ENCODE results near the gene LIMK1.

DNA sequence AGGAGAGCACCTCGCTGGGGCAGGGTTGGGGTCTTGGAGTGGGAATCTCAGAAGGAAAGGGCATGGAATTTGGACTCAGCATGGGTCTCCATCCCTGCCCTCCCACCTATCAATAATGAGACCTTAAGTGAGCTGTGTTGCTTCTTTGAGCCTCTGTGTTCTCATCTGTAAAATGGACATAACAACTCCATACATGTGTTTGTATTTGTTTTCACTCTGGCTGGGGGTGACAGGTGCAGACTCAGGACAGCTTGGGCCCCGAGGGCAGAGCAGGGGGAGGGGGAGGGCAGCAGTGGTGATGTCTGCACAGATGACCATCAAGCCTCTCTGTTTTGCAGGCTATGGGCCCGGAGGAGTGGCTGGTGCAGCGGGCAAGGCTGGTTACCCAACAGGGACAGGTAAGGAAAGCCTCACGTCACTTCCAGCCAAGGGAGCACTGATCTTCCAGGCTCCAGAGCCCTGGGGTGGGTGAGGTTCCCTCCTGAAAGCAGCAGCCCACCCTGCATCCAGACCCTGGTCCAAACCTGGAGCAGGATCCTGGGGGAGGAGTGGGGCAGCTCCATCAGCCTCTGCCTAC, 35.7 kb upstream of the LIMK1 start:
- TF ChIP-seq CTCF (IDR thresholded peaks at IDR 0.05; ENCODE audit: low read depth, low read length) = no peak
- TF ChIP-seq EZH2phosphoT487 (IDR thresholded peaks at IDR 0.05; ENCODE audit: low read depth) = no peak
